Stimulated activated CD8-positive, alpha-beta memory T cell treated with anti-CD3 and anti-CD28 coated beads, Interleukin-15, amount 100 ng/mL, for 48 hours (primary cell): ENCODE data around the gene SPNS2.

ENCODE experiments used
- DNase-seq, 2 donors: peaks; one replicate each; pipeline ENCODE4 v3.0.0-alpha.2; 2020; ENCODE audit warnings: low read depth in 2 of 2

Gene SPNS2

DNA sequence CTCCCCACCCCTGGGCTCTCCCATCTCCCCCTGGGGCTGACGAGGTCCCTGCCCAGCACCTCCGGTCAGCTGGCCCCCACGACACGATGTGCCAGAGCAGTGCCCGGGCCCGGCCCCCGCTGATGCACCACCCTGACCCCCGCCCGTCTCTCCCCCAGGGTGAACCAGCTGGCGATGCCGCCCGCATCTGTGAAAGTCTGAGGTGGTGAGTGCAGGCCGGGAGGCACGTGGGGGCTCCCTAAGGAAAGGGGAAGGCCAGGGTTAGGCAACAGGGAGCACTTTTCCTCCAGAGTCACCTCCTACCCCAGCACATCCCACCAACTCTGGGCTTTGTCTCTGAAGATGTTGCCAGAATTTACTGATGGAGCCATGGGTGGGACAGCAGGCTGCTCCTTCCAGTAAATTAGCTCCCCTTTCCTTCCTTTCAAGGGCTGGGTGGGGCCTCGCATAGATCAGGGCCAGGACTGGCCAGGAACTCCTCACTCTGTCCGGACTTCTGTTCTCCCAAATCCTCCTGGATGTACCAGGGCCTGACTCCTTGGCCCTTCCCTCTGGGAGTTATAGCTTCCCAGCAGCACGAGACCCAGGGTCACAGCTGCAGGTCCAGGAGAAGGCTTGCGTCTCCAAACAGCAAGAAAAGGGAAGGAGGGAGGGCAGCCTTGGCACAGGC lies 38.2 kb downstream of the SPNS2 start:
- no peak for DNase-seq

DNA sequence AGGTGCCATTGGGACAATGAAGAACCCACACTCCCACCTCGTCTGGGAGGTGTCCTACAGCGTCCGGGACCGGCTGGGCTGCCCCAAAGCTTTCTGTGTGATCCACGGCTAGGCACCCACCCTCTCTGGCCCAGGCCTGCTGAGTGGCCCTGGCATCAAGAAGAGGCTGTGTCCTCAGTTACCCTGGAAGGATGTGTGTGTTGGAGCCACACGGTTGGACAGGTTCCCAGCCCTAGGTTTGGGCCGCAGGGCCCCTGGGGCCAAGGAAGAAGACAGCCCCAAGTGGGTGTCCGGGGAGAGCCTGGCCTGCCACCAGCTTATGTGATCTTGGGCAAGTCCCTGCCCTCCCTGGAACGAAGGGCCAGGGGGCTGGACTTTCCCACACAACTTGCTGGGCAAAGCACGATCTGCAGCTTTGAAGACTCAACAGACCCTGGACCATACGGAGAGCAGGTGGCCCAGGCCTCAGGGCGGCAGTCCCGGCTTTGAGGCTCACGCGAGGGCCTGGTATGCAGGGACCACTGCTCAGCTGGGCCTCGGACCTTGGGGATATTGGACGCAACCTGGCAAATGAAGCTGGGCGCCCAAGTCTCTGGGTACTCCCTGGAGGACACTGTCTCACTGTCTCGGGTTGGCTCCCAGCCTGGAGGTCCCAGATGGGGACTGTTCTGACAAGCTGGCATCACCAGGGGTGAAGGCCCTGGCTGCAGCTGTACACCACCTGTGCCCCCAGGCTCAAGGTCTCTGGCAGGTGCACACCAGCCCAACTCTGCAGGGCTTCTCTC lies 39.0 kb downstream of the SPNS2 start:
- no peak for DNase-seq

DNA sequence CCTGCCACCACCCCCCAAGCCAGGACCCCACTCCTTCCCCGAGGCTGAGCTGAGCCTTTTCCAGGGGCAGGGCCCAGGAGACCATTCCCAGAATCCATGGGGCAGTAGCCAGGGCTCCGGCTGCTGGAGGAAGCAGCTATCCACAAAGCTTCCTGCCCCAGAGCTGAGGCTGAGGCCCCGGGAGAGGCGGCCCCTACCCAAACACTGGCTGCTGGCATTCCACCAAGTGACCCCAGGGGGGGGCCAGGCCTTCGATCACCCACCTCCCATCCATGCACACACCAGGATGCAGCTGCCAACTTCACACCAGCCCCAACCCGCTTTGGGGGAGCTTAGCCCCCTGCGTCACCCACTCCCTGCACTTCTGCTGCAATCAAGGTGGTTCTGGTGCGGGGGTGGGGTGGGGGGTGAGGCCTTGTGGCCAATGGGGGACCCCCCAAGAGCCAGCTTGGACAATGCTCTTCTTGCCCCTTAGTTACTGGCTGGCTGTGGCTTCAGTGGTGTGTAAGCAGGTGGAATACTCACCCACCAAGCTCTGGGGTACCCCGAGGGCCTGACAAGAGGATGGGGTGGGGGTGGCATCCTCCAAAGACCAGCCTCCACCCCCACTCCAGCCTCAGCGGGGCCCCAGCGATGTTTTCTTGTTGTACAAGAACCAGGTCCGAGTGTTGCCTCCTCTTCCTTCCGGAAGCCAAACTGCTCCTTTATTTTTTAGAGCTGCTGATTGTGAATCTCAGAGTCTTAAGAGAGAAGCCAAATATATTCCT lies 39.7 kb downstream of the SPNS2 start:
- no peak for DNase-seq

DNA sequence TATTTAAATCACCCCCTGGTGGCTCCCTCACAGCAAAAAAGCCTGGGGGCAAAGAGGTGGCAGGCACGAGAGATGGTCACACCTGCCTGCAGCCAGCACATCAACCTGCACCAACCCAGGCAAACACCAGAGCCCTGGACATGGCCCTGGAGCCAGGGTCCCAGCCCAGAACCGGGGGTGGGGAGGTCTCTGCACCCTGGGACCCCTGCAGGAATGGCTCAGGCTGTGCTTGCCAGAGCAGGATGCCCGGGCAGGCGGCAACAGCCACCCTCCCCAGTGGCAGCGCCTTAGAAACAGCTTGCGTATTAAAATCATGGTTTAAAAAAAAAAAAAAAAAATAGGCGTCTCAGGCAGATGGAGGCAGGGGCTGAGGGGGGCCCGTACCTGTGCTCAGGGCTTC lies 40.3 kb downstream of the SPNS2 start:
- no peak for DNase-seq

DNA sequence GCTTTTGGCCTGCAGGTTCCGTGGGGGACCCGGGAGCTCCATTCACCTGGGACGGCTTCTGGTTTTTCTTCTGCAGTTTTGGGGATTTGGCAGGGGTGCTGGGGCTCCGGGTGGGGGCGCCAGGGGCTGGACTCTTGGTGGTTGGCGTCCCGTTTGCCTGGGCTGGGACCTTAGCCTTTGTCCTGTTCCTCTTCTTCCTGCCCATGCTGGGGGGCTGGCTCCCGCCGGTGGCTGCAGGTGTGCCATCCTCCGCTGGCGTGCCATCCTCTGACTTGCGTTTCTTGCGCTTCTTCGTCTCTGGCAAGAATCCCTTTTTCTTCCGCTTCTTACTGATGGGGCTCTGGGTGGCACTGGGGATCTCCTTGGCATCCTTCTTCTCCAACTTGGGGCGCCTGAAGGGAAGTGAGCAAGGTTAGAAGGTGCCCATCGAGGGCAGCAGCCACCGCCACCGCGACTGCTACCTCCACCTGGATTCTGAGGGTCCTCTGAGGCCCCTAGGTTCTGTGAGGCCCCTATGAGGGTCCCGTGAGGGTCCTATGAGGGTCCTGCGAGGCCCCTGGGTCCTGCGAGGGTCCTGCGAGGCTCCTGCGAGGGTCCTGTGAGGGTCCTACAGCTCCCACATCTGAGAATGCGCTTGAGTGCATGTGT lies 41.0 kb downstream of the SPNS2 start:
- DNase-seq: no peak

DNA sequence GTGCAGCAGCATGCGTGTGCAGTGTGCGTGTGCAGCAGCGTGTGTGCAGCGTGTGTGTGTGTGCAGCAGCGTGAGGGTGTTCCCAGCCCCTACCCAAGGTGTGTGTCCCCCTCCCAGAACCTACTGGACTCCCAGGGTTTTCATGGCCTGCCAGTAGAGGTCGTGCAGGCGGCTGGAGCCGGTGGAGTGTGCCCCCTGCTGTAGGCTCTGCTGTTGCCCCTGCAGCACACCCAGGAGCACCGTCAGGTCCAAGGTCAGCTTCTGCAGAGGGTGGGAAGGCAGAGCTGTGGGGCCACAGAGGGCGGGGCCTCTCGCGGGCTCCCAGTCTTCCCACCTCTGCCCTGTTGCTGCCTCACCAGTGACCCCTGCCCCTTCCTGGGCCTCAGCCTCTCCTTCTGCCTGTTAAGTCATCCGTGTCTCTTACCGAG lies 41.6 kb downstream of the SPNS2 start:
- no peak for DNase-seq

DNA sequence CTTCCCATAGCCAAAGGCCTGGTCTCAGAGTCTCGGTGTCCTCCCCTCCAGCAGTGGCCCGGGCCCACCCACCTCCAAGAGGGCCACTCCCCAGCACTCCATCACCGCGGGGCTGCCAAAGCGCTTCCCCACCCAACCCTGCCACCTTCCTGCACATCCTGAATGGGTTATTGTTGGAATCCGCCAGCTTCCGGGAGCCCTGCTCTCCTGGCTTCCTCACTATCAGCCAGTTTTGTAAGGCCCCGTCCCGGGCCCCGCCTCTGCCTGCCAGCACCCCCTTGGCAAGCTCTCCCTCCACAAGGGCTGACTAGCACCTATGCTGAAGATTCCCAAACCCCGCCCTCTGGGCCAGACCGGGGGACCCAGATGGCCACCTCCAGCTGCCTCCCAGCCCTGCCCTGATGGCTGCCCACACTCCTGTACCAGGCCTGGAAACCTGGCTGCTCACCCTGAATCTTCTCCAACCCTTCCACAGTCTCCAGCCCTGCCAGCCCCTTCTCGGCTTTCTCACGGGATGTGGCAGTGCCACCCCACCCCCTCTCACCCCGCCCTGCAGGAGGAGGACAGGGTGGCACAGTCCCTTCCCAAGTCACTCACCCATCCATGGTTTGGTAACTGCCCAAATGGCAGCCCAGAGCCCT lies 42.1 kb downstream of the SPNS2 start:
- no peak for DNase-seq

DNA sequence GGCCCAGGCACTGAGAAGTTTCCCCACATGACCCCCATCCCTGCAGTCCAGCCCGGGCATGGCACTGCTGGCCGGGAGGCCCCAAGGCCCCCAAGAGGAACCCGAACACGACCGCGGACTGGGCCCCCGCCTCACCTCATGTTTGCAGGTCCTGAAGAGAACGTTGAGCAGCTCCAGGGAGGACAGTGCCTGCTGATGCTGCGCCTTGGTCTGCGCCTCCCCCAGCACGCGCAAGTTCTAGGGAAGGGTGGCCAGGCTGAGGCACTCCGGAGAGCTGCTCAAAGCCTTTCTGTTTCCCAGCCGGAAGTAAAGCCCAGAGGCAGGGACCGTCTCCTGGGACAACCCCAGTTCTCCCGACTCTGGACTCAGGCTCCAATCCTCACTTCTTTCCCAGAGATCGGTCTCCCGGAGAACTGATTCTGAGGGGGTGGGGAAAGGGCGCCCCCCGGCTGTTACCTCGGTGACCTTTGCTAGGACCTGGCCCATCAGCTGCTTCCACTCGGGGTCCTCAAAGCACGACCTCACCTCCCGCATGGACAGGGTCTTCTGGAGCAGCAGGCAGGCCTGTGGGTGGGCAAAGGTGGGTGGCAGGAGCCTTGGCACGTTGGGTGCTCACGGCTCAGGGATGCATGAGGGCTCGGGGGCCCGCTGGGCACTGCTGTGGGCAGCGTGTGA lies 42.8 kb downstream of the SPNS2 start:
- no peak for DNase-seq

DNA sequence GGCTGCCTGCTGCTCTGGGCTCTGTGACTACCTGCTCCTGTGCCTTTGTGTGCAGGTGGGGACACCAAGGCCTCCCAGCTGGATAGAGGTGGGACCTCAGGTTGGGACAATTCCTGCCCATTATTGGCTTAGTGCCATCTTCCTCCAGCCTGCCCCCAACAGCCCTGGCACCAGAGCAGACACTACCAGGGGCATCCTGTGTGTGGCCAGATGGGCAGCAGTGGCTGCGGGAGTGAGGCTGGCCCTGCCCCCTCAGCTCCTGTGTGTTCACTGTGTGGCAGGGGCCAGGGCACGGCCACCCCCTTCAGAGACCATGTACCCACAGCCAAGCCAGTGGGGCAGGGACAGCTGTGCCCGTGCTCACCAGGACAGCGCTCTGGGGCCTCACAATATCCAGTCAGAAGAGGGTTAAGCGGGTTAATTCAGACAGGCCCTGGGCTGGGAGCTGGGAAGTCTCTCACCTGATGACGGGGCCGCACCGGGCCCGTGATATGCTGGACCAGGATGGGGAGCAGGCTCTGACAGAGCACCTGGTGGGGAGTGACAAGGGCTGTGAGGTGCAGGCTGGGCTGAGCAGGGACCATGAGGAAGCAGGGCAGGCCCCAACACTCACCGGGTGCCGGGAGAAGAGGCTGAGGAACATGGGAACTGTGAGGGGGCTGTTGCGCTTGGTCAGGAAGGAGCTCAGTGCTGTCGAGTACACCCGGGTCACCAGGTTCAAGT lies 43.5 kb downstream of the SPNS2 start:
- DNase-seq: no peak

DNA sequence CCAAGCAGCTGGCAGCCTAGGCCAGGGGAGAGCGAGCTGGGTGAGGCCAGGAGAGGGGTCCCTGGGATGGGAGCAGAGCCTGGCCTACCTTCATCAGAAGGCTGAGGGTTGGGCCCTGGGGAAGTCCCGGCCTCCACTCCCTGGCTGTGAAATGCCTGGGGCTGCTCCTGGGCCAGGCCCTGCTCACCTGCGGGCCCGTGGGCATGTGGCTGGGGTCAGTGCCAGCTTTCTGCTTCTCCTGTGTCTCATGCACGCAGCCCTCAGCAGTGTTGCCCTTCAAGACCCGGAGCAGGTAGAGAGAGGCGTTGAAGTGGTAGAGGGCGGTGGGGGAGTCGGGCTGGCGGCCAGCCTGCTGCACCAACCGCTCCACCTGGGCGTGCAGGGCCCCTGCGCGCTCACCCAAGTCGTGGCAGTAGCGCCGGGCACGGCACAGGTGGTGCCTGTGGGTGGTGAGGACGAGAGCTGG lies 44.1 kb downstream of the SPNS2 start:
- no peak for DNase-seq

DNA sequence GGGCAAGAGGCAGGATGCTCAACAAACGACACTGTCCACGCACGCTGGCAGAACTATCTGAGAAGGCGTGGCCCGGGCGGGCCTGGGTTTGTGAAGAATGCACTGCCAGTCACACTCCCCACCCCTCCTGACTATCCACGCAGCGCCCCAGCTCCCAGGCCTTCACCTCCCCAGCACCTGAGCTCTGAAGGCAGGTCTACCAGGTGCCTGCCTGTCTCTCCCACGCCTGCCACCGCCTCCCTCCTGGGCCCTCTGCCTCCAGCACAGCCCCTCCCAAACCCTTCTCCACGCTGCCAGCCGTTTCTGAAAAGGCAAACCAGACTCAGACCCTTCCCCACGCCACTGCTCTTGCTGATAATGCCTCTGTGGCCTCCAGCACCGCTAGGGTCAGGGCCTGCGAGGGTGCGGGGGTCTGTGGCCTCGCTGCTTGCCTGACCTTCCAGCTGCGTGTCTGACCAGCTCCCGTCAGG lies 44.9 kb downstream of the SPNS2 start:
- no peak for DNase-seq

DNA sequence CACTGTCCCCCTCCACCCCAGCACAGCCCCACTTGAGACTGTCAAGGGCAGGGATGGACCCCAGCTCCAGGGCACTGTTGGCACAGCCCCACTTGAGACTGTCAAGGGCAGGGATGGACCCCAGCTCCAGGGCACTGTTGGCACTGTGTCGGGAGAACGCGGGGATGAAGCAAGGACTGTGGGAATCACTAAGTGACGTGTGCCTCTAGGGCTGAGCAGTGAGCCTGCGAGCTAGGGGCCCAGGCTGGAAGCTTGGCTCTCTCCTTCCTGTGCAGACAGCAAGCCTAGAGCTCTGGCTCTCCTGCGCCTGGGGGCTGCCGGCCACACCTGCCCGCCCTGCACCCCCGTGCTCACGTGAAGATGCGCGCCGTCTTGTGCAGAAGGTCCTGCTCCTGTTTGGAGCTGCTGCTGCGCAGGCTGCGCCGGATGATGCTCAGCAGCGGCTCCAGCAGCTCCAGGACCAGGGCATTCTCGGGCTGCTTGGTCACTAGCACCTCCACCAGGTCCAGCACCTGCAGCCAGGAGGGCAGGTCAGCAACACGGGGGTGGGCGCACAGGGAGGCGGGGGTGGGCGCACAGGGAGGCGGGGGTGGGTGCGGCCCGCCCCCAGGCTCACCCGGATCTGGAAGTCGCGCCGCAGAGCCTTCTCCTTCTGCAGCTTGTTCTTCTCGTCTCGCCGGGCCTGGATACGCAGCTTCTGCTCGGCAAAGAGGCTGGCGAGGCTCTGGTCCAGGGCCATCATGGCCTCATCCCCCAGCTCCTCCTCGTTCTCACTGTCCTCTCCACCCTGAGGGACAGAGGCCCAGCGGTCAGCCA lies 45.7 kb downstream of the SPNS2 start:
- DNase-seq: no peak

DNA sequence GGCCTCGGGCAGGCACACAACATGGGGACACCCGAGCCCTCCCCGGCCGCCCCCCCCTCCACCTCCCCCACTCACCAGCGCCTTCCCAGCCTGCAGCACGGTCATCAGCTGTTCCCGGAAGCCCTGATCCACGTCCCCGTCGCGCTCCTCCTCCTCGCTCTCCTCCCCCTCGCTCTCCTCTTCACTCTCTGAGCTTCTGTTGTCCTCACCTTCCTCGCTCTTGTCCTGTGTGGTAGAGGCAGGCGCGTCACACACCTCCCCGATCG lies 46.2 kb downstream of the SPNS2 start:
- DNase-seq: no peak

DNA sequence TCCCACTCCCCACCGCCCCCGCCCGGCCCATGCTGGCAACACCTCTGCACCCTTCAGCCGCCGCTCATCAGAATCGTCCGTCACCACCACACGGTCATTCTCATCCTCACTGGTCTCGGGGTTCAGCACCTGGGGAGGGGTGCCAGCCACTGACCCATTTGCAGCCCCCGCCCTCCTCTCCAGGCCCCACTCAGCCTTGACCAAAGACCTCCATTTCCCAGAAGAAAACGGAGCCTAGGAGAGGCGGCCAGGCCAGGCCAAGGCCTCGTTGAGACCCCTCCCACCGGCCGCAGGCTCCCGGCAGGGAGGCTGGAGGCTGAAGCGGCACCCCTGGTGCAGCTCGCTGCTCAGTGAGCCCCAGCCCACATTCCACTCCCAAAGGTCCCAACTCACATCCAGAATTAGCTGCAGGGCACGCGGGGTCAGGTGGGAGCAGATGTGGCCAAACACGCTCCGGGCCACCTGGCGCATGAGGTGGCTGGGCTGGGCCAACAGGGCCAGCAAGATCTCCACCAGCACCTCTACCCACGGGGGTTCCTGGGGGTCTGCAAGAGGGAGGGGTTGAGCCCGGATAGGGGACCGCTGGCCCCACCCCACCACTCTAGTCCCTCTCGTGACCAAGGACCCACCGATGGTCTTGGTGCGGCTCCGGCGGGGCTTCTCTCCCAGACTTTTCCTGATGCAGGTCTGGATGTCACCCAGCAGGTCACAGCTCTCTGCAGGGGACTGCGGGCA lies 46.7 kb downstream of the SPNS2 start:
- no peak for DNase-seq

DNA sequence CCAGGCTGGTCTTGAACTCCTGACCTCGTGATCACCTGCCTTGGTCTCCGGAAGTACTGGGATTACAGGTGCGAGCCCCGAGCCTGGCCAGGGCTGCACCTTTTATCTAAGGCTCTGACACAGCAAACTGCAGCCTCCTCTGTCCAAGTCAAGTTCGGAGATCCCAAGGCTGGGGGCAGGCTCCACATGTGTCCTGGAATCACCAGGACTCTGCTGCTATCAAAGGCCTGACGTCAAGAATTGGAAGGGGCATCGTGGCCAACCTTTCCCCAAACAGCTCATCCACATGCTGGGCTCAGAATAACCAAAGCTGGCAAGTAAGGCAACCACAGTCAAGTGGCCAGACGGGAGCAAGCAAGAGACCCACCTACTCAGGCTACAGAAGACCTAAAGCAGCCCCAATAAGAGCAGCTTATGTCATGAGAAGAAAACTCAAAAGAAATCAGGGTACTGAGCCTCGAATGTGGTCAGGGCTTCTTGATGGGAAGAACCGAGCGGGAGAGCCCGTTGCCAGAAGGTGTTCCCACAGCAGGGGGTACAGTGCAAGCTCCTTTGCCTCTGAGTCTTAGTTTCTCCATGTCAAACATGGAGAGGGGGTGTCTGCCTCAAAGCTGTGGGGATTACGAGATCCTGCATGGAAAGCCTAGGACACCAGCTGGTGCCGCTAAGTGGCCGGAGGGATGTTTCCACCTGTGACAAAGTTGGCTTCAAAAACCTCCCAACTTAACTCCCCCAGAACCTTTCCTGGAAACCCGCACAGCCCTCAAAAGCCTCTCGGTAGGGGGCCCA lies 48.6 kb downstream of the SPNS2 start:
- DNase-seq: no peak

DNA sequence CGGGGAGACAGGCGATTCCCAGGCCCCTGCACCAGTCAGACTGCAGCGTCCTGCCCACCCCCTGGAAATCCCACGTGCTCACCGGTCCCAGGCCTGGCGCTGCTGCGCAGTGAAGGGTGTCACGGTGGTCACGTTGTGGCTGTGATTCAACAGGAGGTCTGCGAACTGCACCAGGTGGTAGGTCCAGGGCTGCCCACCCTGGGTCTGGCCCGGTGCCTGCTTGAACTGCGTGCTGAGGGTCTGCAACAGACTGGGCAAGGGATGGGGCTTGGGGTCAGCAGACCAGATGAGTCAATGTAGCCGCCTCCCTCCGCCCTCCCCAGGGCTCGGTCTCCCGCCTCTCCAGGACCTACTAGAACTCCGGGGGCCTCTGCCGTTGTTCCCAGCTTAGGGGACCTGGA lies 49.4 kb downstream of the SPNS2 start:
- no peak for DNase-seq

DNA sequence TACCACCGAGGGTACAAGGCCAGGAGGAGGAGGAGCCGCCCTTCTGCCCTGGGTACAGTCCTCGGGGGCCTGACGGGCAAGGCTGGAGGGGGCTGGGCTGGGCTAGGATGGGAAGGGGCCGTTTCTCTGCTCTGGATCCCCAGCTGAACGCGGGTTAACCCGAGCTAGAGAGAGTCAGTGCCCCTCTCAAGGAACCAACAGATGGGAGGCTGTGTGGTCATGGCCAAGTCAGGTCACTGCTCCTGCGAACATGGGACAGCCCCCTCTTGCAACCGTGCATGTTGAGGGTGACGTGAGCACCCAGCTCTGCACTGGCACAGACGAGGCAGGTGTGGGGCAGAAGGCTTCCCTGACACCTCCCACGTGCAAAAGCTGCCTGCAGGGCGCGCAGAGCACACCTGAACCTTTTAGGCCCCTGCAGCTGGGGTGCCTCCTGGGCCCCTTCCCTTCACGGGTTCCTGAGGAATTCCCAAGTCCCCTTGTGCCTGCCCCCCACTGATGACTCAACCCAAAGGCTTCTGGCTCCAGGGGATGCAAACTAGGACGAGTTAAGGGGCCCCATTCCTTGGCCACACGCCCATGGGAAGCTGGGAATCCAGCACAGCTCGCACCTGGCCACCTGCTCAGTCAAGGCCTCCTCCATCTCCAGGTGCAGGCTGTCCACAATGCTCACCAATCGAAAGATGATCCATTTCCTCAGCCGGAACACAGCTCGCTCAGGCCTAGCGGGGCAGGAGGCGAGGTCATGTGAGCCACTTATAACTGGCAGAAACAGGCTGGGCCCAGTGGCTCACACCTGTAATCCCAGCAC lies 50.2 kb downstream of the SPNS2 start:
- no peak for DNase-seq
